Measurements from ENCODE around the gene BPIFB3. TPM values are rescaled to one million over a fixed set of nuclear protein-coding genes. Genes with fewer than 3 reads are reported as not detected.

Gene BPIFB3
- total and polyA plus RNA-seq, 2 of the 4 experiments (the other 2 are of a cell fraction): not detected

DNA sequence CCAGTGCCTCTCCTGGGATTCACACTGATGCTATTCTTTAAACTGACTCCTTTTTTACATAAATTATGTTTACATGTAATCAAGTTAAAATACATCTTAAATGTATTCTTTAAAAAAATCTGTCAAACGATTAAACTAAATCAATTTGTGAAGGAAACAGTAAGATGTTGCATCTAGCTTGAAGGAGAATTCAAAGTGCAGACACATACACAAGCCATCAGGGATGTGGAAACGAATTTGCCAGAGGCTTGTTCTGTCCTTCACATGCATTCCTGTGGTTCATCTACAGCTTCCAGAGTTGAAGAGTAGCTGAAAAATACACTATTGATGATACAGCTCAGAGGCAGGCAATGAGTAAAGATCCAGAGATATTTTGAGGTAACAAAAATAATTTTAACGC is 7.3 kb upstream of the BPIFB3 start:
- POLR2A ChIA-PET (ENCODE audit: unreplicated experiment): no interaction called here
- H3K4ac ChIP-seq (ENCODE audit: low read depth, low read length): no peak overlapping the region
- intact Hi-C loops (cut with micrococcal nuclease) (no loop called here), in situ Hi-C loops (cut with MboI; ENCODE audit: low sequenced_read_pairs) (no loop called here), dilution Hi-C loops (cut with HindIII; ENCODE audit: low sequenced_read_pairs, unreplicated experiment) (no loop called here)
- H2BK5ac ChIP-seq (ENCODE audit: low read depth, low read length, poor library complexity, severe bottlenecking): no peak overlapping the region
- H2AFZ ChIP-seq (replicated peaks; ENCODE audit: low read length, poor library complexity): no peak overlapping the region
- H3K4me1 ChIP-seq (ENCODE audit: control insufficient read depth, insufficient read depth, low read length): no peaks in the 10 kb centered on the region
- H3K56ac ChIP-seq (ENCODE audit: extremely low read depth, insufficient read depth, low read length): no peak overlapping the region
- H3K9me1 ChIP-seq (ENCODE audit: insufficient read depth, low read length): no peaks in the 10 kb centered on the region
- 0 out of 2 replicates have a peak, but pooled peaks cover 2% of the 10 kb centered on the region for H3K9me3 ChIP-seq (ENCODE audit: control insufficient read depth, insufficient read depth, low read length)
- H4K20me1 ChIP-seq (ENCODE audit: insufficient read depth, low read length): no peaks in the 10 kb centered on the region
- no peak overlapping the region for H3K4me2 ChIP-seq (ENCODE audit: low read depth, low read length)
- ATAC-seq (ENCODE audit: low read depth) (no peak), DNase-seq (no peak)
- no CpG with 5 or more reads among the region's 3 CpGs for WGBS, 2 experiments (ENCODE audit: extremely low coverage in 2 of 2, insufficient read length in 1 of 2)
- H3K79me1 ChIP-seq (ENCODE audit: low read depth in 1 of 2, low read length in 2 of 2): no peaks in the 10 kb centered on the region
- no peak for TF ChIP-seq NFE2L2 (IDR thresholded peaks at IDR 0.05; ENCODE audit: low read depth, low read length)
- no peak for TF ChIP-seq POLR2A (IDR thresholded peaks at IDR 0.05; ENCODE audit: low read depth, low read length)
- no peak for TF ChIP-seq RAD21 (IDR thresholded peaks at IDR 0.05; ENCODE audit: low read length)
- TF ChIP-seq CHD1 (IDR thresholded peaks at IDR 0.05; ENCODE audit: low read depth, low read length): no peak
- TF ChIP-seq, protein P1, sequence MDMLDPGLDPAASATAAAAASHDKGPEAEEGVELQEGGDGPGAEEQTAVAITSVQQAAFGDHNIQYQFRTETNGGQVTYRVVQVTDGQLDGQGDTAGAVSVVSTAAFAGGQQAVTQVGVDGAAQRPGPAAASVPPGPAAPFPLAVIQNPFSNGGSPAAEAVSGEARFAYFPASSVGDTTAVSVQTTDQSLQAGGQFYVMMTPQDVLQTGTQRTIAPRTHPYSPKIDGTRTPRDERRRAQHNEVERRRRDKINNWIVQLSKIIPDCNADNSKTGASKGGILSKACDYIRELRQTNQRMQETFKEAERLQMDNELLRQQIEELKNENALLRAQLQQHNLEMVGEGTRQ (IDR thresholded peaks at IDR 0.05; ENCODE audit: low read depth, low read length): no peak
- TF ChIP-seq SMC3 (IDR thresholded peaks at IDR 0.05; ENCODE audit: low read depth, low read length): no peak
- no peak for TF ChIP-seq MXI1 (IDR thresholded peaks at IDR 0.05; ENCODE audit: borderline replicate concordance, low read depth, low read length)
- no peak for TF ChIP-seq MAZ (IDR thresholded peaks at IDR 0.05; ENCODE audit: borderline replicate concordance, low read depth, low read length)
- TF ChIP-seq RCOR1 (IDR thresholded peaks at IDR 0.05; ENCODE audit: insufficient replicate concordance, low read length): no peak
- TF ChIP-seq BHLHE40 (IDR thresholded peaks at IDR 0.05; ENCODE audit: low read depth, low read length): no peak
- no peak for TF ChIP-seq CTCF (conservative IDR thresholded peaks at IDR 0.05; ENCODE audit: low read depth, low read length)
- TF ChIP-seq ELK1 (IDR thresholded peaks at IDR 0.05; ENCODE audit: borderline replicate concordance, low read depth, low read length): no peak
- no peak for TF ChIP-seq RFX5 (IDR thresholded peaks at IDR 0.05; ENCODE audit: low read depth, low read length)
- TF ChIP-seq FOS (IDR thresholded peaks at IDR 0.05; ENCODE audit: low read depth, low read length): no peak
- TF ChIP-seq MAFK (IDR thresholded peaks at IDR 0.05; ENCODE audit: low read depth, low read length): no peak
- TF ChIP-seq CEBPB (IDR thresholded peaks at IDR 0.05; ENCODE audit: low read depth, low read length): no peak
- no peak overlapping the region for H2BK15ac ChIP-seq (ENCODE audit: low read depth, low read length)
- no peak overlapping the region for H3K14ac ChIP-seq (replicated peaks; ENCODE audit: low read depth, low read length)
- H3K23ac ChIP-seq (ENCODE audit: low read depth, low read length): no peak overlapping the region
- H3K36me3 ChIP-seq (ENCODE audit: control insufficient read depth, insufficient read depth, low read length): no peaks in the 10 kb centered on the region
- H3K27ac ChIP-seq (ENCODE audit: insufficient read depth, low read length): no peak overlapping the region
- H3K4me3 ChIP-seq (ENCODE audit: insufficient read depth, low read depth, low read length): no peak overlapping the region
- H3K18ac ChIP-seq (ENCODE audit: low read depth, low read length): no peak overlapping the region
- H2AK9ac ChIP-seq (replicated peaks; ENCODE audit: low read depth, low read length, poor library complexity): no peak overlapping the region
- H3K27me3 ChIP-seq (ENCODE audit: control insufficient read depth, insufficient read depth, low read length): no peaks in the 10 kb centered on the region
- H4K5ac ChIP-seq (ENCODE audit: low read depth, low read length): no peak overlapping the region
- no peak overlapping the region for H3K9ac ChIP-seq (ENCODE audit: low read depth, low read length)
- no peak overlapping the region for H2BK20ac ChIP-seq (ENCODE audit: low read depth, low read length)
- no TSS peak for BruUV-seq (replicated peaks)
- H4K91ac ChIP-seq (ENCODE audit: insufficient read depth, low read depth, low read length): no peak overlapping the region
- no peak overlapping the region for H2BK120ac ChIP-seq (ENCODE audit: low read depth, low read length)
- CTCF ChIA-PET: no interaction called here
- H2AK5ac ChIP-seq (ENCODE audit: low read depth, low read length): no peak overlapping the region
- H4K8ac ChIP-seq (ENCODE audit: low read depth in 2 of 2, low read length in 2 of 2): no peak overlapping the region

Measured in IMR-90 (cell line).